Thyroid gland (tissue), 4 donors: ENCODE data around the gene TXNL4A. TPM values are rescaled to one million over a fixed set of nuclear protein-coding genes. Genes with fewer than 3 reads are reported as not detected.

Source experiments
- DNase-seq, 2 donors: peaks; one replicate each; pipeline ENCODE4 v3.0.0-alpha.2; 2019
- H3K27ac ChIP-seq, 3 donors: fragments of 200-600 bp; sonication (generic); 1 replicate in 2 of 3; 2 replicates in 1 of 3; pipeline ENCODE4 v1.5.1; 2016 to 2019; ENCODE audit warnings: mild to moderate bottlenecking in 1 of 3, moderate library complexity in 1 of 3
- H3K27me3 ChIP-seq: fragments of 200-600 bp; sonication (generic); one replicate; pipeline ENCODE4 v1.5.1; 2019
- H3K36me3 ChIP-seq, 2 donors: fragments of 200-600 bp; sonication (generic); one replicate each; pipeline ENCODE4 v1.5.1; 2016 to 2019
- H3K4me1 ChIP-seq, 2 donors: fragments of 200-600 bp; sonication (generic); one replicate each; pipeline ENCODE4 v1.5.1; 2017 to 2019
- H3K4me3 ChIP-seq, 3 donors: fragments of 200-600 bp; sonication (generic); replicated peaks in 1 of 3; 1 replicate in 2 of 3; 2 replicates in 1 of 3; pipeline ENCODE4 v1.5.1; 2016; ENCODE audit warnings: mild to moderate bottlenecking in 1 of 3
- H3K9me3 ChIP-seq: fragments of 200-600 bp; sonication (generic); one replicate; pipeline ENCODE4 v1.5.1; 2017
- CTCF ChIP-seq, 6 experiments: fragments of 200-600 bp in 3 of 6; fragments of 450-650 bp in 3 of 6; sonication (generic) in 3 of 6; IDR thresholded peaks; one replicate each; pipeline ENCODE4 v1.5.1; 2016 to 2019; ENCODE audit warnings: antibody characterized with exemption in 6 of 6, mild to moderate bottlenecking in 2 of 6, inconsistent platforms in 1 of 6, moderate library complexity in 1 of 6
- POLR2A ChIP-seq, 2 donors: fragments of 450-650 bp; IDR thresholded peaks; one replicate each; pipeline ENCODE4 v1.6.1; 2017; ENCODE audit warnings: antibody characterized with exemption in 2 of 2, mild to moderate bottlenecking in 2 of 2, moderate library complexity in 1 of 2
- WGBS, 2 donors: methylation state at CpG; one replicate each; pipeline ENCODE4 v1.1.5; 2017; 5-methylcytosine and 5-hydroxymethylcytosine counted together
- intact Hi-C: fragments of 100-400 bp; cut with DNase I; formaldehyde crosslinking; loops from one replicate; pipeline ENCODE4 v1.15.1; 2023
- total RNA-seq, 4 donors: library from RNA; depleted of rRNA; stranded (reverse); fragments of >200 nt; gene quantifications; one replicate each; pipeline ENCODE4 v1.2.3, GENCODE V29; 2016

Gene TXNL4A
- total RNA-seq, 4 donors from 2014 or later, result 22.9 to 37.4 (median 30.2) TPM

GRCh38 chr18:79947054-79947755 is 41.2 kb downstream of the TXNL4A start:
- Histone ChIP-seq H3K9me3 (no peaks in the 10 kb centered on the region), H3K27ac (peak overlapping the region; percentile 24 to 98 (median 91)), H3K4me3 (no peak overlapping the region), H3K4me1 (peaks cover 59 to 65% of the 10 kb centered on the region in 2 donors), H3K36me3 (peaks cover 1 to 14% of the 10 kb centered on the region in 2 donors), H3K27me3 (no peaks in the 10 kb centered on the region)
- 75 to 89% methylated on average over 11 of the region's 14 CpGs for WGBS, 2 donors
- peak; percentile 80 to 82 for DNase-seq
- TF ChIP-seq CTCF (IDR thresholded peaks at IDR 0.05) (no peak), POLR2A (IDR thresholded peaks at IDR 0.05) (peak in 1 of 2 donors; percentile 51)
- intact Hi-C loops, result no loop called here

- no peak overlapping the region for H3K4me3 ChIP-seq
- peak overlapping the region in 2 of 3 donors; percentile 91 to 98 for H3K27ac ChIP-seq
- WGBS, 2 donors, result 82 to 83% methylated on average over 14 to 15 of the region's 17 CpGs
- H3K36me3 ChIP-seq, result peaks cover 17 to 27% of the 10 kb centered on the region in 2 donors
- peaks cover 64 to 66% of the 10 kb centered on the region in 2 donors for H3K4me1 ChIP-seq
- H3K9me3 ChIP-seq, result no peaks in the 10 kb centered on the region
- no peaks in the 10 kb centered on the region for H3K27me3 ChIP-seq
- no peak for DNase-seq
- intact Hi-C loops, result no loop called here
- TF ChIP-seq CTCF (IDR thresholded peaks at IDR 0.05), result no peak
- TF ChIP-seq POLR2A (IDR thresholded peaks at IDR 0.05), result no peak
Observed at GRCh38 chr18:79945118-79946042, 43.0 kb downstream of the TXNL4A start.

- Histone ChIP-seq H3K4me1 (peaks cover 66 to 71% of the 10 kb centered on the region in 2 donors), H3K27me3 (no peaks in the 10 kb centered on the region), H3K27ac (peak overlapping the region in 2 of 3 donors; percentile 91 to 98), H3K9me3 (no peaks in the 10 kb centered on the region), H3K4me3 (no peak overlapping the region), H3K36me3 (peaks cover 17 to 27% of the 10 kb centered on the region in 2 donors)
- intact Hi-C loops, result no loop called here
- no peak for TF ChIP-seq CTCF (IDR thresholded peaks at IDR 0.05)
- no peak for TF ChIP-seq POLR2A (IDR thresholded peaks at IDR 0.05)
- no peak for DNase-seq
- 77 to 89% methylated on average over 3 of the region's 3 CpGs for WGBS, 2 donors
Observed at GRCh38 chr18:79944746-79945117, 43.6 kb downstream of the TXNL4A start.

GRCh38 chr18:79944126-79944731 is 44.1 kb downstream of the TXNL4A start:
- no peaks in the 10 kb centered on the region for H3K27me3 ChIP-seq
- no peaks in the 10 kb centered on the region for H3K9me3 ChIP-seq
- H3K4me3 ChIP-seq, result no peak overlapping the region
- peak in 1 of 2 donors; percentile 2 for DNase-seq
- H3K4me1 ChIP-seq, result peaks cover 67 to 70% of the 10 kb centered on the region in 2 donors
- H3K36me3 ChIP-seq, result peaks cover 17 to 27% of the 10 kb centered on the region in 2 donors
- peak overlapping the region in 2 of 3 donors; percentile 91 to 98 for H3K27ac ChIP-seq
- WGBS, 2 donors, result 60 to 86% methylated on average over 3 to 11 of the region's 11 CpGs
- intact Hi-C loops, result no loop called here
- TF ChIP-seq CTCF (IDR thresholded peaks at IDR 0.05), result no peak
- no peak for TF ChIP-seq POLR2A (IDR thresholded peaks at IDR 0.05)
